ENCODE measurements around the gene DCHS1. TPM values are rescaled to one million over a fixed set of nuclear protein-coding genes. Genes with fewer than 3 reads are reported as not detected.

Gene DCHS1
- total and polyA plus RNA-seq, 2 of the 13 experiments (the other 11 are each of a cell fraction or from before 2014, with no cell fraction given): under 0.01 to 0.03 TPM

DNA sequence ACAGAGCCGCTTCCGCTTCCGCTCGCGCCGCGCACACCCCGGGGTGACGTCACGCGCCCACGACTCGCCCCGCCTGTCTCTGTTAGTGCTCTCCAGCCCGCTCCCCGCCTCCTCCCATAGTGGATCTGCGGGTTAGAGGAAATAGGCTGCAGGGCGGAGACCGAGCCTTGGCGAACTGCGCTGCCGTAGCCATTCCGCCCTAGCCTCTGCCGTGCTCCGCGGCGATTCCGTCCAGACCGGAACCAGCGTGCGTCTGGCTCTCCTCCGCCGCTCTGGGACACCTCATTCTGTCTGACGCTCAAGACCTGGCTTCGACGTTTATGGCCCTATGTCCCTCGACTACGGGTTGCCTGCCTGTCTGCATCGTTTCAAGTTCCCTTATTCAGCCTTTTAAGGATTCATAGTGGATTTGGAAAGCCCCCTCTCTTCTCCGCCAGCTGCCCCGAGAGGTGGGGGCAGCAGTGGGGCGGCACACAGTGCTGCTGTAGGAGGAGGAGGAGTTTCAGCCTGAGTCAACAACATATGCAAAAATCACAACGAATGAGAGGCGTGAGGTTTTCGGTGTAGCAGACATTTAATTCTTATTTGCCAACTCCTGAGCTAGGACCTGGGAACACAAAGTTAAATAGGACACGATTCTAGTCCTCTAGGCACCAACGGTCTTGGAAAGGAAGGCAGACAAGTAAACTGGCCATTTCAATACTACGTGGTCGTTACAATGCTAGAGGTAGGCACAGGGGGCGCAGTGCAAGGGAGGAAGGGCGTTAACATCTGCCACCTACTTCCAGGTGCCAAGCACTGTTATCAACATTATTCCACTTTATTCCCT, 43.2 kb downstream of the DCHS1 start, which contains the start of gene TAF10 (continued):
- 0 out of 2 replicates have a peak, but pooled peaks have one; percentile 46 for TF ChIP-seq KDM4B (CRISPR knock-in tag; IDR thresholded peaks at IDR 0.05)
- peak; percentile 90; the same call in 1 of the 2 replicates for TF ChIP-seq ATF2 (CRISPR knock-in tag; IDR thresholded peaks at IDR 0.05)
- TF ChIP-seq ESRRA (CRISPR knock-in tag; IDR thresholded peaks at IDR 0.05; ENCODE audit: low read depth): no peak
- TF ChIP-seq TBL1XR1 (IDR thresholded peaks at IDR 0.05; ENCODE audit: borderline replicate concordance, low read length, partially characterized antibody): peak; percentile 32
- TF ChIP-seq STAG1 (CRISPR knock-in tag; IDR thresholded peaks at IDR 0.05): 0 out of 2 replicates have a peak, but pooled peaks have one; percentile 12
- no peak for TF ChIP-seq TEAD2 (CRISPR knock-in tag; IDR thresholded peaks at IDR 0.05)
- no peak for TF ChIP-seq SUZ12 (IDR thresholded peaks at IDR 0.05; ENCODE audit: low read depth, low read length)
- TF ChIP-seq FOXK1 (CRISPR knock-in tag; IDR thresholded peaks at IDR 0.05; ENCODE audit: borderline replicate concordance, low read depth): no peak
- TF ChIP-seq ZNF772 (CRISPR knock-in tag; IDR thresholded peaks at IDR 0.05): peak; percentile 84; the same call in 1 of the 2 replicates
- TF ChIP-seq ZNF256 (CRISPR knock-in tag; conservative IDR thresholded peaks at IDR 0.05): no peak
- TF ChIP-seq ZC3H4 (CRISPR knock-in tag; IDR thresholded peaks at IDR 0.05; ENCODE audit: borderline replicate concordance): no peak
- TF ChIP-seq ZNF550 (CRISPR knock-in tag; IDR thresholded peaks at IDR 0.05; ENCODE audit: borderline replicate concordance): no peak
- no peak for TF ChIP-seq ZNF224 (CRISPR knock-in tag; IDR thresholded peaks at IDR 0.05)
- no peak for TF ChIP-seq E2F2 (CRISPR knock-in tag; IDR thresholded peaks at IDR 0.05; ENCODE audit: borderline replicate concordance)
- TF ChIP-seq NFE2L1 (CRISPR knock-in tag; IDR thresholded peaks at IDR 0.05; ENCODE audit: borderline replicate concordance): no peak
- TF ChIP-seq SNAPC2 (CRISPR knock-in tag; IDR thresholded peaks at IDR 0.05): peak; percentile 91
- no peak for TF ChIP-seq ZNF615 (CRISPR knock-in tag; IDR thresholded peaks at IDR 0.05; ENCODE audit: borderline replicate concordance)
- TF ChIP-seq KMT2B (CRISPR knock-in tag; IDR thresholded peaks at IDR 0.05): peak; percentile 74
- TF ChIP-seq LBX2 (CRISPR knock-in tag; IDR thresholded peaks at IDR 0.05; ENCODE audit: borderline replicate concordance): no peak
- TF ChIP-seq CBX5 (CRISPR knock-in tag; IDR thresholded peaks at IDR 0.05; ENCODE audit: borderline replicate concordance): no peak
- TF ChIP-seq ATM (IDR thresholded peaks at IDR 0.05; ENCODE audit: borderline replicate concordance): no peak
- peak; percentile 53; the same call in 1 of the 2 replicates for TF ChIP-seq IRX3 (CRISPR knock-in tag; IDR thresholded peaks at IDR 0.05; ENCODE audit: borderline replicate concordance, low read depth)
- no peak for TF ChIP-seq WIZ (CRISPR knock-in tag; IDR thresholded peaks at IDR 0.05)
- TF ChIP-seq TBX2 (CRISPR knock-in tag; IDR thresholded peaks at IDR 0.05; ENCODE audit: borderline replicate concordance): peak; percentile 89
- peak; percentile 68 for TF ChIP-seq UBTF (CRISPR knock-in tag; IDR thresholded peaks at IDR 0.05)
